SK-N-SH (cell line): ENCODE data around the gene OSBPL10. TPM values are rescaled to one million over a fixed set of nuclear protein-coding genes. Genes with fewer than 3 reads are reported as not detected.

ENCODE experiments used
- CTCF ChIA-PET: fragments of 300-600, 350-600 bp; formaldehyde crosslinking; extraction: SDS; loops from one replicate; lab custom pipeline; 2021; lab: Yijun Ruan, JAX
- POLR2A ChIA-PET: fragments of 350-600 bp; sonication (Branson Sonifier 250); formaldehyde crosslinking; extraction: SDS; loops from one replicate; lab custom pipeline; 2020; ENCODE audit warnings: antibody characterized with exemption, inconsistent platforms; lab: Yijun Ruan, JAX
- DNase-seq: peaks from one replicate; pipeline ENCODE4 v3.0.0; 2012
- H2AFZ ChIP-seq: fragments of 200-600 bp; sonication (generic); 2 replicates; pipeline ENCODE4 v1.8.1; 2016; ENCODE audit warnings: antibody characterized with exemption, mild to moderate bottlenecking, low read depth
- H3F3A ChIP-seq: fragments of 200-600 bp; sonication (generic); replicated peaks from 2 replicates; pipeline ENCODE3; 2016; ENCODE audit warnings: antibody characterized with exemption, mild to moderate bottlenecking; ENCODE audit not compliant: insufficient read depth
- H3K27ac ChIP-seq, 2 experiments: fragments of 200-500 bp in 1 of 2; fragments of 200-600 bp in 1 of 2; sonication (Bioruptor generic) in 1 of 2; sonication (generic), shearing (Covaris generic) in 1 of 2; 2 replicates each; pipeline versions ENCODE4 v1.5.1 to v1.6.1; 2014 to 2016; ENCODE audit warnings: low read depth in 2 of 2, inconsistent platforms in 1 of 2, low read length in 1 of 2, mild to moderate bottlenecking in 1 of 2, mixed read lengths in 1 of 2
- H3K27me3 ChIP-seq: fragments of 200-600 bp; sonication (generic), shearing (Covaris generic); 2 replicates; pipeline ENCODE4 v1.6.1; 2016; ENCODE audit warnings: mixed run types; ENCODE audit not compliant: insufficient read depth
- H3K36me3 ChIP-seq, 2 experiments: fragments of 200-500 bp in 1 of 2; fragments of 200-600 bp in 1 of 2; sonication (Bioruptor generic) in 1 of 2; sonication (generic) in 1 of 2; replicated peaks in 1 of 2; 2 replicates each; pipeline versions ENCODE3 to v1.5.1; 2014 to 2016; ENCODE audit warnings: low read length in 1 of 2, mild to moderate bottlenecking in 1 of 2; ENCODE audit not compliant: insufficient read depth in 2 of 2, control insufficient read depth in 1 of 2
- H3K4me1 ChIP-seq, 2 experiments: fragments of 200-500 bp in 1 of 2; fragments of 200-600 bp in 1 of 2; sonication (Bioruptor generic) in 1 of 2; sonication (generic), shearing (Covaris generic) in 1 of 2; 2 replicates each; pipeline versions ENCODE4 v1.5.1 to v1.6.1; 2014 to 2016; ENCODE audit warnings: low read depth in 1 of 2, low read length in 1 of 2, mixed run types in 1 of 2; ENCODE audit not compliant: insufficient read depth in 2 of 2, control insufficient read depth in 1 of 2
- H3K4me2 ChIP-seq: fragments of 200-600 bp; sonication (generic), shearing (Covaris generic); 2 replicates; pipeline ENCODE4 v1.6.1; 2017; ENCODE audit warnings: mixed run types
- H3K4me3 ChIP-seq, 2 experiments: fragments of 200-500 bp in 1 of 2; fragments of 200-600 bp in 1 of 2; sonication (Bioruptor generic) in 1 of 2; sonication (generic), shearing (Covaris generic) in 1 of 2; 2 replicates each; pipeline versions ENCODE4 v1.5.1 to v1.8.1; 2014 to 2016; ENCODE audit warnings: low read depth in 2 of 2, inconsistent platforms in 1 of 2, low read length in 1 of 2, mild to moderate bottlenecking in 1 of 2, mixed read lengths in 1 of 2, moderate library complexity in 1 of 2
- H3K79me2 ChIP-seq: fragments of 200-600 bp; sonication (generic); 2 replicates; pipeline ENCODE4 v1.8.1; 2017; ENCODE audit warnings: mild to moderate bottlenecking; ENCODE audit not compliant: insufficient read depth
- H3K9ac ChIP-seq: fragments of 200-600 bp; sonication (generic); 2 replicates; pipeline ENCODE4 v1.6.1; 2017; ENCODE audit warnings: mixed run types
- H3K9me2 ChIP-seq: fragments of 200-600 bp; sonication (generic); 2 replicates; pipeline ENCODE4 v1.6.1; 2017; ENCODE audit warnings: mixed run types
- H3K9me3 ChIP-seq: fragments of 200-600 bp; sonication (generic); 2 replicates; pipeline ENCODE4 v1.6.1; 2017; ENCODE audit warnings: mixed run types, mild to moderate bottlenecking, moderate library complexity
- H4K20me1 ChIP-seq: fragments of 200-600 bp; sonication (generic); 2 replicates; pipeline ENCODE4 v1.6.1; 2017; ENCODE audit warnings: mild to moderate bottlenecking, mixed run types; ENCODE audit not compliant: insufficient read depth
- CHD2 ChIP-seq: fragments of 150-350 bp; IDR thresholded peaks from 2 replicates; pipeline ENCODE4 v1.6.1; 2018; ENCODE audit warnings: low read length; ENCODE audit not compliant: partially characterized antibody
- EZH2phosphoT487 ChIP-seq: fragments of 200-600 bp; sonication (generic); IDR thresholded peaks from 2 replicates; pipeline ENCODE4 v1.6.1; 2017; ENCODE audit warnings: low read depth, mixed run types, mild to moderate bottlenecking, antibody characterized with exemption, moderate library complexity, borderline replicate concordance
- FOSL2 ChIP-seq: IDR thresholded peaks from 2 replicates; pipeline ENCODE4 v1.4.0; 2012; ENCODE audit warnings: low read depth, mild to moderate bottlenecking, moderate library complexity, borderline replicate concordance
- GATA2 ChIP-seq: sonication (generic); formaldehyde crosslinking; IDR thresholded peaks from 2 replicates; pipeline ENCODE4 v1.5.0; 2020; ENCODE audit warnings: mild to moderate bottlenecking, missing genetic modification reagents
- JUND ChIP-seq: IDR thresholded peaks from 2 replicates; pipeline ENCODE4 v1.4.0; 2012
- MEF2A ChIP-seq: IDR thresholded peaks from 2 replicates; pipeline ENCODE4 v1.4.0; 2012; ENCODE audit warnings: low read depth, borderline replicate concordance
- NFIC ChIP-seq: IDR thresholded peaks from 2 replicates; pipeline ENCODE4 v1.4.0; 2012; ENCODE audit warnings: borderline replicate concordance
- POLR2AphosphoS5 ChIP-seq: IDR thresholded peaks from 2 replicates; pipeline ENCODE4 v1.6.1; 2012; ENCODE audit warnings: low read depth, low read length
- RXRA ChIP-seq: IDR thresholded peaks from 2 replicates; pipeline ENCODE4 v1.4.0; 2012; ENCODE audit warnings: low read depth, mild to moderate bottlenecking, borderline replicate concordance
- SMC3 ChIP-seq: IDR thresholded peaks from 2 replicates; pipeline ENCODE4 v1.6.1; 2012; ENCODE audit warnings: low read depth, low read length, improper control_type of control experiment
- TCF12 ChIP-seq: IDR thresholded peaks from 2 replicates; pipeline ENCODE4 v1.4.0; 2012
- YY1 ChIP-seq: IDR thresholded peaks from 2 replicates; pipeline ENCODE4 v1.4.0; 2012; ENCODE audit warnings: low read depth, mild to moderate bottlenecking
- WGBS: methylation state at CpG from one replicate; pipeline ENCODE4 v1.1.6; 2017; ENCODE audit warnings: low lambda C conversion rate; 5-methylcytosine and 5-hydroxymethylcytosine counted together
- polyA plus RNA-seq, 3 experiments: library from polyadenylated mRNA; depleted of rRNA; stranded (reverse); fragments of >200 nt; gene quantifications; 2 replicates each; pipeline ENCODE4 v1.2.3, GENCODE V29; 2012
- TF ChIP-seq, protein P1 (sequence below): IDR thresholded peaks from 2 replicates; pipeline ENCODE4 v1.4.0; 2012; ENCODE audit warnings: low read depth, borderline replicate concordance
- TF ChIP-seq, protein P2 (sequence below): fragments of 150-350 bp; IDR thresholded peaks from 2 replicates; pipeline ENCODE4 v1.6.1; 2016; ENCODE audit warnings: mild to moderate bottlenecking, low read depth, low read length
- TF ChIP-seq, protein P3 (sequence below): IDR thresholded peaks from 2 replicates; pipeline ENCODE4 v1.4.0; 2012; ENCODE audit warnings: low read depth, borderline replicate concordance

OSBPL10 gene
- polyA plus RNA-seq, 1 of the 3 experiments (the other 2 are of a cell fraction) = 0.12 TPM

DNA sequence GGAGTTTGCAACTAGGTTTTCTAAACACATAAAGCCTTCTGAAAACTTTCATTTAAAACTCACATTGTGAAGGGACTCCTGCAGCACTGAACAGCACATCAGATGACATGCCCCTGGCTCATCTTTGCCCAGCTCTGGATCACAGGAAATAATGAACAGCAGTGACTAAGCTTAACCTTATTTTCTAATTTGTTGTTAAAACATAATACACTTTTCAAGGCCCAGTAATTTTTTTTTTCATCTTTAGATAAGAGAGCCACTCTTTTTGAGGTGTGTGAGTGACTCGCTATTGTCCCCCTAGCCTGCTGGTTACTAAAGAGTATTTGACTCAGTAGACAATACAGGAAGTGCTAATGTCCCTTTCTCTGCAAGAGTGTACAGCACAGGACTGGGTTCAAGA is 204.0 kb downstream of the OSBPL10 start:
- no peak overlapping the region for H3K27ac ChIP-seq
- H3K79me2 ChIP-seq = no peaks in the 10 kb centered on the region
- no peak overlapping the region for H3K4me3 ChIP-seq
- WGBS = 68% methylated on average over 1 of the region's 1 CpG
- H3K4me1 ChIP-seq = no peaks in the 10 kb centered on the region; a peak in 1 of 4 replicates
- H3K36me3 ChIP-seq = no peaks in the 10 kb centered on the region
- H3K9ac ChIP-seq = no peak overlapping the region
- no peaks in the 10 kb centered on the region for H3K27me3 ChIP-seq
- ChIA-PET CTCF (interaction anchor here (0.7 to 1.9 kb wide), 2 partner anchors 8 to 26 kb away, joined by 3 to 8 read pairs; no protein-coding TSS in a partner anchor), POLR2A (no interaction called here)
- H3K4me2 ChIP-seq = no peak overlapping the region
- no peaks in the 10 kb centered on the region for H4K20me1 ChIP-seq
- DNase-seq = no peak
- no peaks in the 10 kb centered on the region for H3K9me3 ChIP-seq
- no peaks in the 10 kb centered on the region for H3F3A ChIP-seq
- TF ChIP-seq JUND (no peak), GATA2 (CRISPR knock-in tag) (no peak), EZH2phosphoT487 (no peak), POLR2AphosphoS5 (no peak), MEF2A (no peak), CHD2 (no peak), SMC3 (no peak), RXRA (no peak)
- TF ChIP-seq, protein P1, sequence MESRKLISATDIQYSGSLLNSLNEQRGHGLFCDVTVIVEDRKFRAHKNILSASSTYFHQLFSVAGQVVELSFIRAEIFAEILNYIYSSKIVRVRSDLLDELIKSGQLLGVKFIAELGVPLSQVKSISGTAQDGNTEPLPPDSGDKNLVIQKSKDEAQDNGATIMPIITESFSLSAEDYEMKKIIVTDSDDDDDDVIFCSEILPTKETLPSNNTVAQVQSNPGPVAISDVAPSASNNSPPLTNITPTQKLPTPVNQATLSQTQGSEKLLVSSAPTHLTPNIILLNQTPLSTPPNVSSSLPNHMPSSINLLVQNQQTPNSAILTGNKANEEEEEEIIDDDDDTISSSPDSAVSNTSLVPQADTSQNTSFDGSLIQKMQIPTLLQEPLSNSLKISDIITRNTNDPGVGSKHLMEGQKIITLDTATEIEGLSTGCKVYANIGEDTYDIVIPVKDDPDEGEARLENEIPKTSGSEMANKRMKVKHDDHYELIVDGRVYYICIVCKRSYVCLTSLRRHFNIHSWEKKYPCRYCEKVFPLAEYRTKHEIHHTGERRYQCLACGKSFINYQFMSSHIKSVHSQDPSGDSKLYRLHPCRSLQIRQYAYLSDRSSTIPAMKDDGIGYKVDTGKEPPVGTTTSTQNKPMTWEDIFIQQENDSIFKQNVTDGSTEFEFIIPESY = no peak
- TF ChIP-seq, protein P2, sequence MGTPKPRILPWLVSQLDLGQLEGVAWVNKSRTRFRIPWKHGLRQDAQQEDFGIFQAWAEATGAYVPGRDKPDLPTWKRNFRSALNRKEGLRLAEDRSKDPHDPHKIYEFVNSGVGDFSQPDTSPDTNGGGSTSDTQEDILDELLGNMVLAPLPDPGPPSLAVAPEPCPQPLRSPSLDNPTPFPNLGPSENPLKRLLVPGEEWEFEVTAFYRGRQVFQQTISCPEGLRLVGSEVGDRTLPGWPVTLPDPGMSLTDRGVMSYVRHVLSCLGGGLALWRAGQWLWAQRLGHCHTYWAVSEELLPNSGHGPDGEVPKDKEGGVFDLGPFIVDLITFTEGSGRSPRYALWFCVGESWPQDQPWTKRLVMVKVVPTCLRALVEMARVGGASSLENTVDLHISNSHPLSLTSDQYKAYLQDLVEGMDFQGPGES = no peak
- TF ChIP-seq, protein P3, sequence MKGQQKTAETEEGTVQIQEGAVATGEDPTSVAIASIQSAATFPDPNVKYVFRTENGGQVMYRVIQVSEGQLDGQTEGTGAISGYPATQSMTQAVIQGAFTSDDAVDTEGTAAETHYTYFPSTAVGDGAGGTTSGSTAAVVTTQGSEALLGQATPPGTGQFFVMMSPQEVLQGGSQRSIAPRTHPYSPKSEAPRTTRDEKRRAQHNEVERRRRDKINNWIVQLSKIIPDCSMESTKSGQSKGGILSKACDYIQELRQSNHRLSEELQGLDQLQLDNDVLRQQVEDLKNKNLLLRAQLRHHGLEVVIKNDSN = no peak
- no peak overlapping the region for H2AFZ ChIP-seq
- H3K9me2 ChIP-seq = no peaks in the 10 kb centered on the region

DNA sequence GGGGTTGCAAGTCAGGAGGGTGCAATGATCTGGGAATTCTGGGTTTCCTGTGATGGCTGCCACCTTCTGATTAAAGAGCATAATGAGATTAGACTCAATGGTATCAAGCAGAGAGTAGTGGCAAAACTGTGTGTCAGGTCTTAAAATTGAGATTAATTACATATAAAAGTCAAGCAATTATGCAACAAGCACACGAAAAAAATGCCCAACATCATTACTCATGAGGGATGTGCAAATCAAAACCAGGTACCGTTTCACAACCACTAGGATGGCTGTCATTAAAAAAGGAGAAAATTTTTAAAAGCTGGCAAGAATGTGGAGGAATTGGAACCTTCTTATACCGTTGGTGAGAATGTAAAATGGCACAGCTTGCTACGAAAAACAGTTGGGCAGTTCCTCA is 205.0 kb downstream of the OSBPL10 start:
- no peak overlapping the region for H3K4me2 ChIP-seq
- H4K20me1 ChIP-seq = no peaks in the 10 kb centered on the region
- no peaks in the 10 kb centered on the region for H3K9me3 ChIP-seq
- no peaks in the 10 kb centered on the region for H3K9me2 ChIP-seq
- no peak overlapping the region for H3K4me3 ChIP-seq
- 20% methylated on average over 4 of the region's 4 CpGs for WGBS
- ChIA-PET POLR2A (no interaction called here), CTCF (no interaction called here)
- no peak for DNase-seq
- no peaks in the 10 kb centered on the region for H3K36me3 ChIP-seq
- H3F3A ChIP-seq = no peaks in the 10 kb centered on the region
- H3K4me1 ChIP-seq = no peaks in the 10 kb centered on the region; a peak in 1 of 4 replicates
- H3K9ac ChIP-seq = no peak overlapping the region
- no peak overlapping the region for H2AFZ ChIP-seq
- no peak overlapping the region for H3K27ac ChIP-seq
- no peaks in the 10 kb centered on the region for H3K27me3 ChIP-seq
- no peak for TF ChIP-seq GATA2 (CRISPR knock-in tag)
- TF ChIP-seq, protein P3 = no peak
- TF ChIP-seq NFIC = no peak
- no peak for TF ChIP-seq TCF12
- TF ChIP-seq YY1 = no peak
- TF ChIP-seq MEF2A = no peak
- TF ChIP-seq FOSL2 = no peak
- no peak for TF ChIP-seq SMC3
- no peak for TF ChIP-seq JUND
- TF ChIP-seq, all 33 proteins: peak for 0
- H3K79me2 ChIP-seq = no peaks in the 10 kb centered on the region
